ENCODE data around the gene MAPK1. TPM values are rescaled to one million over a fixed set of nuclear protein-coding genes. Genes with fewer than 3 reads are reported as not detected.

The MAPK1 gene
- total and polyA plus RNA-seq, 2 donors (not counting 3 experiments of a cell fraction or from before 2014, with no cell fraction given): 50.9 to 163 TPM

DNA sequence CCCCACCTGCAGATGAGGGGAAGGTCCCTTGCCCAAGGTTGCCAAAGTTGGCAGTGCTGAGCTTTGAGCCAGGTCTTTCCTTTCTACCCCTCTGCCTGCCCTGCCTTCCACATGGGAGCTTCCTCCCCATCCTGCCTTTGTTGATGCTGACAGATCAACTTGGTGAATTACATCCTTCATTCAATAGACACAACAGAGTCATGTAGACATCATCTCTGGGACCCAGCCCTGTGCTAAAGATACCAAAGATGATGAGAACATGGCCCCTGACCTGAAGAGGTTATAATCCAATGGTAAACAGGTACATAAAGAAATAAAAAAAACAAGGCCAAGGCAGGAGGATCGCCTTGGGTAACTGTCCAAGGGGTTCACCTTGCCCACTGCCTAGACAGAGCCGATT, 42.4 kb upstream of the MAPK1 start:
- POLR2A ChIA-PET: no interaction called here
- dilution Hi-C loops (cut with MboI; ENCODE audit: extremely low pct_ligation_motif_present, low sequenced_read_pairs) (no loop called here), intact Hi-C loops (cut with micrococcal nuclease) (no loop called here)
- DNase-seq (ENCODE audit: low read depth, low spot score): no peak
- Histone ChIP-seq H3K79me2 (ENCODE audit: control insufficient read depth, insufficient read depth, low read length) (no peaks in the 10 kb centered on the region), H3K4me3 (replicated peaks in 1 of 3; ENCODE audit: insufficient read depth in 1 of 3, low read depth in 1 of 3, low read length in 3 of 3) (no peak overlapping the region), H3K9me3 (replicated peaks; ENCODE audit: control insufficient read depth, insufficient read depth, low read length) (no peaks in the 10 kb centered on the region), H3K9ac (replicated peaks; ENCODE audit: extremely low read depth, insufficient read depth, low read length) (no peak overlapping the region), H2AFZ (ENCODE audit: low read depth, low read length) (no peak overlapping the region), H3K4me2 (ENCODE audit: insufficient read depth, low read length) (no peak overlapping the region), H3K27me3 (ENCODE audit: control insufficient read depth in 2 of 2, insufficient read depth in 2 of 2, low read length in 2 of 2) (no peaks in the 10 kb centered on the region), H3K36me3 (ENCODE audit: control insufficient read depth in 2 of 2, extremely low read depth in 1 of 2, insufficient read depth in 2 of 2, low read length in 2 of 2) (no peaks in the 10 kb centered on the region), H3K9me1 (replicated peaks; ENCODE audit: control insufficient read depth, extremely low read depth, insufficient read depth, low read length) (no peaks in the 10 kb centered on the region), H3K27ac (ENCODE audit: insufficient read depth, low read depth, low read length) (no peak overlapping the region), H3K4me1 (ENCODE audit: control insufficient read depth, extremely low read depth, insufficient read depth, low read length) (no peaks in the 10 kb centered on the region), H4K20me1 (replicated peaks; ENCODE audit: control insufficient read depth, extremely low read depth, insufficient read depth, low read length) (no peaks in the 10 kb centered on the region)
- TF ChIP-seq, protein P1, sequence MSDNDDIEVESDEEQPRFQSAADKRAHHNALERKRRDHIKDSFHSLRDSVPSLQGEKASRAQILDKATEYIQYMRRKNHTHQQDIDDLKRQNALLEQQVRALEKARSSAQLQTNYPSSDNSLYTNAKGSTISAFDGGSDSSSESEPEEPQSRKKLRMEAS (IDR thresholded peaks at IDR 0.05; ENCODE audit: insufficient read depth, insufficient read length): no peak
- TF ChIP-seq, protein P2, sequence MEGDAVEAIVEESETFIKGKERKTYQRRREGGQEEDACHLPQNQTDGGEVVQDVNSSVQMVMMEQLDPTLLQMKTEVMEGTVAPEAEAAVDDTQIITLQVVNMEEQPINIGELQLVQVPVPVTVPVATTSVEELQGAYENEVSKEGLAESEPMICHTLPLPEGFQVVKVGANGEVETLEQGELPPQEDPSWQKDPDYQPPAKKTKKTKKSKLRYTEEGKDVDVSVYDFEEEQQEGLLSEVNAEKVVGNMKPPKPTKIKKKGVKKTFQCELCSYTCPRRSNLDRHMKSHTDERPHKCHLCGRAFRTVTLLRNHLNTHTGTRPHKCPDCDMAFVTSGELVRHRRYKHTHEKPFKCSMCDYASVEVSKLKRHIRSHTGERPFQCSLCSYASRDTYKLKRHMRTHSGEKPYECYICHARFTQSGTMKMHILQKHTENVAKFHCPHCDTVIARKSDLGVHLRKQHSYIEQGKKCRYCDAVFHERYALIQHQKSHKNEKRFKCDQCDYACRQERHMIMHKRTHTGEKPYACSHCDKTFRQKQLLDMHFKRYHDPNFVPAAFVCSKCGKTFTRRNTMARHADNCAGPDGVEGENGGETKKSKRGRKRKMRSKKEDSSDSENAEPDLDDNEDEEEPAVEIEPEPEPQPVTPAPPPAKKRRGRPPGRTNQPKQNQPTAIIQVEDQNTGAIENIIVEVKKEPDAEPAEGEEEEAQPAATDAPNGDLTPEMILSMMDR (IDR thresholded peaks at IDR 0.05; ENCODE audit: extremely low read depth in 1 of 2, insufficient read depth in 1 of 2, low read depth in 1 of 2, low read length in 2 of 2): no peak
- TF ChIP-seq FOS (IDR thresholded peaks at IDR 0.05; ENCODE audit: borderline replicate concordance, insufficient read depth, low read length) (no peak), GATA2 (IDR thresholded peaks at IDR 0.05; ENCODE audit: insufficient read depth, insufficient read length, low read depth, low read length) (no peak), MYC (IDR thresholded peaks at IDR 0.05; ENCODE audit: low read depth, low read length) (no peak), POLR2A (IDR thresholded peaks at IDR 0.05; ENCODE audit: low read depth, low read length) (no peak), JUN (IDR thresholded peaks at IDR 0.05; ENCODE audit: borderline replicate concordance, insufficient read depth, insufficient read length, low read depth) (no peak), POLR2AphosphoS5 (IDR thresholded peaks at IDR 0.05; ENCODE audit: insufficient read depth, low read depth, low read length) (no peak), EZH2 (IDR thresholded peaks at IDR 0.05; ENCODE audit: borderline replicate concordance, low read depth, low read length, severe bottlenecking) (no peak)
- no peak for FAIRE-seq
- BruUV-seq (replicated peaks): no TSS peak
- CTCF ChIA-PET: no interaction called here

All from endothelial cell of umbilical vein (primary cell).